HG02870 (cell line): ENCODE data around the gene RGS9BP.
"Not testable (repeated sequence)": the region's sequence is repeated elsewhere in the genome, so short reads cannot be mapped to it uniquely, and the experiment has no call there.

Source experiments
- ATAC-seq: cut with Tn5 transposase; IDR thresholded peaks from one replicate; pipeline ENCODE4 v1.9.1; 2021; ENCODE audit warnings: mild to moderate bottlenecking, moderate library complexity; ENCODE audit not compliant: unreplicated experiment

Gene RGS9BP

GRCh38 chr19:32671883-32672593, 3.6 kb upstream of the RGS9BP start:
- ATAC-seq: no peak

GRCh38 chr19:32672841-32673240, 2.8 kb upstream of the RGS9BP start:
- ATAC-seq: no peak

GRCh38 chr19:32673573-32673972, 2.1 kb upstream of the RGS9BP start:
- ATAC-seq: no peak

GRCh38 chr19:32674153-32674930, 1.3 kb upstream of the RGS9BP start:
- no peak for ATAC-seq

- ATAC-seq: peak; percentile 97
Measured at GRCh38 chr19:32674931-32675719, 523 bp upstream of the RGS9BP start, which contains the start of gene ANKRD27. Gene ANKRD27, minus strand, starts transcription at chr19:32675180. Its CDS starts 16,165 bp downstream, at chr19:32659015.

- no peak for ATAC-seq
Measured at GRCh38 chr19:32676186-32676894, 692 bp downstream of the RGS9BP start.

GRCh38 chr19:32676895-32677359, 1.3 kb downstream of the RGS9BP start:
- no peak for ATAC-seq

GRCh38 chr19:32677657-32678056, 2.0 kb downstream of the RGS9BP start:
- no peak for ATAC-seq

GRCh38 chr19:32680986-32681385, 5.3 kb downstream of the RGS9BP start:
- no peak for ATAC-seq

- no peak for ATAC-seq
Measured at GRCh38 chr19:32682317-32682716, 6.7 kb downstream of the RGS9BP start.

- ATAC-seq: no peak
Measured at GRCh38 chr19:32686847-32687475, 11.3 kb downstream of the RGS9BP start.

GRCh38 chr19:32687681-32688080, 12.0 kb downstream of the RGS9BP start:
- no peak for ATAC-seq

- ATAC-seq: no peak
Measured at GRCh38 chr19:32688311-32688710, 12.7 kb downstream of the RGS9BP start.

- peak; percentile 79 for ATAC-seq
Measured at GRCh38 chr19:32691291-32691951, 15.8 kb downstream of the RGS9BP start, which contains the start of gene NUDT19. Gene NUDT19, plus strand, starts transcription at chr19:32691821. Its CDS starts 140 bp downstream, at chr19:32691961.

- ATAC-seq: peak; percentile 55
Measured at GRCh38 chr19:32691952-32692726, 16.5 kb downstream of the RGS9BP start.

- ATAC-seq: peak; percentile 15
Measured at GRCh38 chr19:32692727-32693061, 17.0 kb downstream of the RGS9BP start.

- ATAC-seq: not testable (repeated sequence)
Measured at GRCh38 chr19:32693151-32694108, 17.8 kb downstream of the RGS9BP start.

GRCh38 chr19:32694316-32694715, 18.7 kb downstream of the RGS9BP start:
- not testable (repeated sequence) for ATAC-seq
